ENCODE measurements around the gene VIPR1. TPM values are rescaled to one million over a fixed set of nuclear protein-coding genes. Genes with fewer than 3 reads are reported as not detected.

Gene VIPR1
- total RNA-seq, 4 donors from 2014 or later, result 3.0 to 6.6 (median 4.6) TPM

- WGBS, result 4% methylated on average over 18 of the region's 46 CpGs
- no peaks in the 10 kb centered on the region for H3K36me3 ChIP-seq
- peak overlapping the region in 1 of 4 donors; percentile 19 for H3K27ac ChIP-seq (replicated peaks in 1 of 4)
- H3K27me3 ChIP-seq, result peaks cover 0 to 62% (median 19%) of the 10 kb centered on the region in 4 donors
- peak overlapping the region; percentile 54 to 62 (median 58) for H3K4me3 ChIP-seq
- TF ChIP-seq POLR2A (IDR thresholded peaks at IDR 0.05; ENCODE audit: low read depth), result no peak
- TF ChIP-seq CTCF (IDR thresholded peaks at IDR 0.05), result peak; percentile 48 to 59 (median 51)
- no peak for DNase-seq (ENCODE audit: extremely low spot score)
- intact Hi-C loops (cut with DNase I), result loop anchor here (5.0 kb wide), 1 partner anchor 40 kb away; no protein-coding TSS in a partner anchor
- H3K9me3 ChIP-seq, result no peaks in the 10 kb centered on the region
- H3K4me1 ChIP-seq, result peaks cover 10 to 24% (median 22%) of the 10 kb centered on the region in 4 donors
Measured at GRCh38 chr3:42501681-42502428, 588 bp upstream of the VIPR1 start.

- H3K4me3 ChIP-seq, result peak overlapping the region; percentile 54 to 62 (median 58)
- H3K27me3 ChIP-seq, result peaks cover 0 to 50% (median 19%) of the 10 kb centered on the region in 4 donors
- DNase-seq (ENCODE audit: extremely low spot score), result no peak
- no peaks in the 10 kb centered on the region for H3K36me3 ChIP-seq
- TF ChIP-seq POLR2AphosphoS5 (IDR thresholded peaks at IDR 0.05) (no peak), CTCF (IDR thresholded peaks at IDR 0.05) (no peak), EP300 (IDR thresholded peaks at IDR 0.05) (no peak), POLR2A (IDR thresholded peaks at IDR 0.05; ENCODE audit: low read depth) (no peak)
- no peak overlapping the region for H3K27ac ChIP-seq (replicated peaks in 1 of 4)
- WGBS, result 77% methylated on average over 4 of the region's 4 CpGs
- intact Hi-C loops (cut with DNase I), result loop anchor here (5.0 kb wide), 1 partner anchor 39 kb away; no protein-coding TSS in a partner anchor
- H3K9me3 ChIP-seq, result no peaks in the 10 kb centered on the region
- peaks cover 10 to 24% (median 22%) of the 10 kb centered on the region in 4 donors for H3K4me1 ChIP-seq
Measured at GRCh38 chr3:42503251-42503924, 945 bp downstream of the VIPR1 start.

- intact Hi-C loops (cut with DNase I), result loop anchor here (5.0 kb wide), 1 partner anchor 38 kb away; no protein-coding TSS in a partner anchor
- Histone ChIP-seq H3K27me3 (peaks cover 0 to 44% (median 17%) of the 10 kb centered on the region in 4 donors), H3K4me3 (no peak overlapping the region), H3K9me3 (no peaks in the 10 kb centered on the region), H3K27ac (replicated peaks in 1 of 4) (no peak overlapping the region), H3K4me1 (peaks cover 10 to 24% (median 22%) of the 10 kb centered on the region in 4 donors), H3K36me3 (no peaks in the 10 kb centered on the region)
- no peak for DNase-seq (ENCODE audit: extremely low spot score)
- WGBS, result 100% methylated on average over 2 of the region's 4 CpGs
- TF ChIP-seq EP300 (IDR thresholded peaks at IDR 0.05) (no peak), POLR2AphosphoS5 (IDR thresholded peaks at IDR 0.05) (no peak)
Measured at GRCh38 chr3:42503957-42504333, 1.5 kb downstream of the VIPR1 start.

- Histone ChIP-seq H3K36me3 (no peaks in the 10 kb centered on the region), H3K9me3 (no peaks in the 10 kb centered on the region), H3K4me3 (no peak overlapping the region), H3K4me1 (peaks cover 10 to 24% (median 22%) of the 10 kb centered on the region in 4 donors), H3K27me3 (peaks cover 0 to 39% (median 14%) of the 10 kb centered on the region in 4 donors), H3K27ac (replicated peaks in 1 of 4) (no peak overlapping the region)
- WGBS, result 89% methylated on average over 7 of the region's 10 CpGs
- no peak for TF ChIP-seq POLR2A (IDR thresholded peaks at IDR 0.05; ENCODE audit: low read depth)
- TF ChIP-seq CTCF (IDR thresholded peaks at IDR 0.05), result no peak
- no peak for DNase-seq (ENCODE audit: extremely low spot score)
- intact Hi-C loops (cut with DNase I), result loop anchor here (5.0 kb wide), 1 partner anchor 38 kb away; no protein-coding TSS in a partner anchor
Measured at GRCh38 chr3:42504334-42505127, 2.1 kb downstream of the VIPR1 start.
